K562 (cell line): Measurements from ENCODE around the gene STK32C. TPM values are rescaled to one million over a fixed set of nuclear protein-coding genes. Genes with fewer than 3 reads are reported as not detected.

Experiments
- ATAC-seq: fragments of 200-7000 bp; cut with Tn5 transposase; 3 replicates; pipeline ENCODE4 v1.9.1; 2020; ENCODE audit warnings: moderate library complexity
- BruUV-seq: library from RNA; stranded (reverse); fragments of 400-500 nt; replicated peaks from 2 replicates; lab custom pipeline; 2021; lab: Mats Ljungman, UMichigan
- CTCF ChIA-PET: fragments of 300-600 bp; formaldehyde crosslinking; extraction: SDS; loops from one replicate; lab custom pipeline; 2021; ENCODE audit warnings: low intra/inter-chr PET ratio; lab: Yijun Ruan, JAX
- POLR2A ChIA-PET: fragments of 300-600, 350-650 bp; sonication (Branson Sonifier 250); formaldehyde crosslinking; extraction: SDS; loops from one replicate; lab custom pipeline; 2021; ENCODE audit warnings: antibody characterized with exemption, inconsistent platforms; lab: Yijun Ruan, JAX
- DNase-seq, 4 experiments: peaks; one replicate each; pipeline versions ENCODE4 v3.0.0 to v3.0.0-alpha.2; 2011 to 2018; ENCODE audit warnings: low spot score in 3 of 4, mixed read lengths in 3 of 4; ENCODE audit errors: extremely low read depth in 1 of 4
- FAIRE-seq: peaks from 2 replicates; lab custom pipeline; 2011; peaks lifted over from hg19 to GRCh38; lab: Jason Lieb, UNC
- H2AFZ ChIP-seq: 2 replicates; pipeline ENCODE4 v1.6.0; 2011; ENCODE audit warnings: low read depth, low read length, control low read depth, inconsistent platforms
- H3K27ac ChIP-seq: fragments of 200-600 bp; 3 replicates; pipeline ENCODE4 v1.8.0; 2011; ENCODE audit warnings: low read depth, mild to moderate bottlenecking, control low read depth, inconsistent platforms, low read length, moderate library complexity, mixed read lengths; ENCODE audit errors: extremely low read depth
- H3K27me3 ChIP-seq, 2 experiments: fragments of 300-600 bp in 1 of 2; 2 replicates in 1 of 2; 3 replicates in 1 of 2; pipeline versions ENCODE4 v1.6.0 to v1.8.0; 2011; ENCODE audit warnings: inconsistent platforms in 2 of 2, low read length in 2 of 2, mild to moderate bottlenecking in 1 of 2, mixed read lengths in 1 of 2, moderate library complexity in 1 of 2; ENCODE audit not compliant: control insufficient read depth in 2 of 2, insufficient read depth in 2 of 2
- H3K36me3 ChIP-seq: fragments of 300-600 bp; 3 replicates; pipeline ENCODE4 v1.8.0; 2011; ENCODE audit warnings: mild to moderate bottlenecking, low read length, inconsistent platforms; ENCODE audit not compliant: control insufficient read depth, insufficient read depth
- H3K4me1 ChIP-seq, 2 experiments: fragments of 200-600 bp in 1 of 2; replicated peaks in 1 of 2; 2 replicates in 1 of 2; 3 replicates in 1 of 2; pipeline versions ENCODE4 v1.5.1 to v1.8.0; 2011; ENCODE audit warnings: inconsistent platforms in 2 of 2, low read length in 2 of 2, mild to moderate bottlenecking in 1 of 2, mixed read lengths in 1 of 2, moderate library complexity in 1 of 2; ENCODE audit not compliant: control insufficient read depth in 2 of 2, insufficient read depth in 2 of 2
- H3K4me2 ChIP-seq: 2 replicates; pipeline ENCODE4 v1.6.1; 2011; ENCODE audit warnings: low read length, control low read depth, inconsistent platforms, mixed read lengths; ENCODE audit not compliant: insufficient read depth
- H3K4me3 ChIP-seq: fragments of 200-600 bp; sonication (generic), shearing (Covaris generic); 2 replicates; pipeline ENCODE4 v1.5.1; 2016; ENCODE audit warnings: control low read depth, inconsistent platforms
- H3K79me2 ChIP-seq: fragments of 200-600 bp; 3 replicates; pipeline ENCODE4 v1.8.0; 2011; ENCODE audit warnings: low read length, inconsistent platforms; ENCODE audit not compliant: control insufficient read depth, insufficient read depth
- H3K9ac ChIP-seq, 2 experiments: 2 replicates each; pipeline versions ENCODE4 v1.6.0 to v1.6.1; 2011; ENCODE audit warnings: low read depth in 2 of 2, low read length in 2 of 2, control low read depth in 1 of 2, inconsistent platforms in 1 of 2, mild to moderate bottlenecking in 1 of 2, mixed read lengths in 1 of 2; ENCODE audit not compliant: insufficient read depth in 1 of 2
- H3K9me1 ChIP-seq: one replicate; pipeline ENCODE4 v1.6.0; 2011; ENCODE audit warnings: inconsistent platforms, mild to moderate bottlenecking, low read length, moderate library complexity; ENCODE audit not compliant: control insufficient read depth, insufficient read depth
- H3K9me3 ChIP-seq: replicated peaks from 2 replicates; pipeline ENCODE4 v1.5.1; 2011; ENCODE audit warnings: low read depth, low read length, inconsistent platforms; ENCODE audit not compliant: control insufficient read depth, insufficient read depth
- H4K20me1 ChIP-seq: replicated peaks from 2 replicates; pipeline ENCODE4 v1.6.1; 2011; ENCODE audit warnings: low read length, inconsistent platforms, mixed read lengths; ENCODE audit not compliant: control insufficient read depth, insufficient read depth
- RHOXF2B ChIP-seq: fragments of 250-450 bp; sonication (Bioruptor Pico); conservative IDR thresholded peaks from 2 replicates; pipeline ENCODE4 v1.5.1; 2021
- ZNF407 ChIP-seq: fragments of 450-650 bp; IDR thresholded peaks from 2 replicates; pipeline ENCODE4 v1.6.1; 2016; ENCODE audit warnings: low read depth
- WGBS: fragments of 100-300 bp; shearing (Covaris generic); methylation state at CpG from one replicate; pipeline ENCODE4 v1.1.6; 2016; ENCODE audit warnings: low coverage, mixed read lengths; ENCODE audit not compliant: insufficient coverage; ENCODE audit errors: missing lambda C conversion rate; 5-methylcytosine and 5-hydroxymethylcytosine counted together
- in situ Hi-C: fragments of 300-500 bp; cut with MboI; formaldehyde crosslinking; loops from 4 replicates; pipeline ENCODE4 v1.15.0; 2018; ENCODE audit warnings: inconsistent platforms, mixed read lengths
- intact Hi-C: fragments of 100-400 bp; cut with micrococcal nuclease; formaldehyde crosslinking; loops from 2 replicates; pipeline ENCODE4 v1.14.2; 2022
- polyA plus RNA-seq, 8 experiments: library from polyadenylated mRNA; depleted of rRNA in 4 of 8; stranded (reverse) in 5 of 8; unstranded in 3 of 8; fragments of >200 nt; fragmentation: Nextera tagmentation in 2 of 8; fragmentation: Illumina TruSeq in 1 of 8; extraction: Ambion mirVana in 2 of 8; extraction: Trizol in 1 of 8; gene quantifications; 2 replicates each; pipeline versions ENCODE4 v1.2.1 to v1.2.3, GENCODE V29; 2011 to 2014; ENCODE audit warnings: inconsistent platforms in 1 of 8, missing spikeins in 1 of 8
- total RNA-seq, 7 experiments: library from RNA; depleted of rRNA in 6 of 7; stranded (reverse); fragments of >200 nt in 6 of 7; fragmentation: Illumina TruSeq in 2 of 7; extraction: Trizol in 2 of 7; gene quantifications; 2 replicates each; pipeline versions ENCODE4 v1.2.1 to v1.2.3, GENCODE V29; 2011 to 2021; ENCODE audit warnings: low replicate concordance in 1 of 7

Gene STK32C
- total and polyA plus RNA-seq, 9 of the 15 experiments (the other 6 are each of a cell fraction or from before 2014, with no cell fraction given), result 1.5 to 20.9 (median 6.5) TPM

GRCh38 chr10:132195366-132196075 is 112.2 kb downstream of the STK32C start:
- ChIA-PET CTCF (no interaction called here), POLR2A (no interaction called here)
- H3K9ac ChIP-seq, result no peak overlapping the region
- H3K27me3 ChIP-seq, result peaks cover 0 to 16% of the 10 kb centered on the region in 2 experiments; a peak in 2 of 5 replicates
- intact Hi-C loops (no loop called here), in situ Hi-C loops (no loop called here)
- ATAC-seq (no peak), DNase-seq (no peak), FAIRE-seq (no peak)
- H3K4me2 ChIP-seq, result no peak overlapping the region
- no peak overlapping the region for H2AFZ ChIP-seq
- WGBS, result 0% methylated on average over 7 of the region's 13 CpGs
- no peaks in the 10 kb centered on the region for H3K36me3 ChIP-seq
- H3K79me2 ChIP-seq, result no peaks in the 10 kb centered on the region
- H4K20me1 ChIP-seq, result no peaks in the 10 kb centered on the region; the same call in 1 of the 2 replicates
- H3K9me1 ChIP-seq, result no peaks in the 10 kb centered on the region
- no peak overlapping the region for H3K4me3 ChIP-seq
- no TSS peak for BruUV-seq
- no peak overlapping the region for H3K27ac ChIP-seq
- H3K4me1 ChIP-seq, result no peaks in the 10 kb centered on the region; a peak in 1 of 5 replicates
- no peaks in the 10 kb centered on the region for H3K9me3 ChIP-seq
- no peak for TF ChIP-seq ZNF407
- no peak for TF ChIP-seq RHOXF2B (CRISPR knock-in tag)
